ENCODE results near the gene SVEP1.

DNA sequence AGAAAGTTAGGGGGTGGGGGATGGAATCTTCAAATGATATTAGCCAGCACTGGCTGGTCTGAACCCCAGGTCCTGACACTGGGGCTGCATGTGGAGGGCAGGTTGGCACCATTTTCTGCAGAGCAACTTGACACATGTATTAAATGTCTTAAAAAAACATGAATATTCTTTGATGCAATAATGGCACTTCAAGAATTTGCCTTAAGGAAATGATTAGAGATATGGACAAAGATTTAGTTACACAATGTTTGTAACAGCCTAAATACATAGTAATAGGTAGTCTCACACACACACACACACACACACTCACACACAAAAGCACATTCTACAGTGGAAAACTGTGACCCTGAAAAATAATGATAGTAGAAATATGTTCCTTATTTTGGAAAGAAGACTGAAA, 3.6 kb downstream of the SVEP1 start:
- TF ChIP-seq POLR2AphosphoS5 (IDR thresholded peaks at IDR 0.05) (no peak), POLR2A (IDR thresholded peaks at IDR 0.05) (no peak), EP300 (IDR thresholded peaks at IDR 0.05; ENCODE audit: low read depth) (no peak)
- TF ChIP-seq, protein P1, sequence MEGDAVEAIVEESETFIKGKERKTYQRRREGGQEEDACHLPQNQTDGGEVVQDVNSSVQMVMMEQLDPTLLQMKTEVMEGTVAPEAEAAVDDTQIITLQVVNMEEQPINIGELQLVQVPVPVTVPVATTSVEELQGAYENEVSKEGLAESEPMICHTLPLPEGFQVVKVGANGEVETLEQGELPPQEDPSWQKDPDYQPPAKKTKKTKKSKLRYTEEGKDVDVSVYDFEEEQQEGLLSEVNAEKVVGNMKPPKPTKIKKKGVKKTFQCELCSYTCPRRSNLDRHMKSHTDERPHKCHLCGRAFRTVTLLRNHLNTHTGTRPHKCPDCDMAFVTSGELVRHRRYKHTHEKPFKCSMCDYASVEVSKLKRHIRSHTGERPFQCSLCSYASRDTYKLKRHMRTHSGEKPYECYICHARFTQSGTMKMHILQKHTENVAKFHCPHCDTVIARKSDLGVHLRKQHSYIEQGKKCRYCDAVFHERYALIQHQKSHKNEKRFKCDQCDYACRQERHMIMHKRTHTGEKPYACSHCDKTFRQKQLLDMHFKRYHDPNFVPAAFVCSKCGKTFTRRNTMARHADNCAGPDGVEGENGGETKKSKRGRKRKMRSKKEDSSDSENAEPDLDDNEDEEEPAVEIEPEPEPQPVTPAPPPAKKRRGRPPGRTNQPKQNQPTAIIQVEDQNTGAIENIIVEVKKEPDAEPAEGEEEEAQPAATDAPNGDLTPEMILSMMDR (IDR thresholded peaks at IDR 0.05), result no peak
